Keratinocyte (primary cell): ENCODE results near the gene TVP23A. TPM values are rescaled to one million over a fixed set of nuclear protein-coding genes. Genes with fewer than 3 reads are reported as not detected.

Experiments
- DNase-seq: peaks from one replicate; pipeline ENCODE4 v3.0.0-alpha.2; 2011; ENCODE audit warnings: low read depth, missing footprints, low spot score
- FAIRE-seq: peaks from 2 replicates; lab custom pipeline; 2011; peaks lifted over from hg19 to GRCh38; lab: Jason Lieb, UNC
- H2AFZ ChIP-seq: 2 replicates; pipeline ENCODE4 v1.6.0; 2012; ENCODE audit warnings: low read length, control low read depth, inconsistent platforms; ENCODE audit not compliant: control insufficient read depth
- H3K27ac ChIP-seq: 2 replicates; pipeline ENCODE4 v1.5.1; 2011; ENCODE audit warnings: low read length; ENCODE audit not compliant: control insufficient read depth, insufficient read depth
- H3K27me3 ChIP-seq: 3 replicates; pipeline ENCODE4 v1.6.0; 2011; ENCODE audit warnings: low read length; ENCODE audit not compliant: control insufficient read depth, insufficient read depth; ENCODE audit errors: extremely low read depth
- H3K36me3 ChIP-seq, 2 experiments: 2 replicates in 1 of 2; 3 replicates in 1 of 2; pipeline ENCODE4 v1.5.1; 2011; ENCODE audit warnings: low read length in 2 of 2, mild to moderate bottlenecking in 1 of 2; ENCODE audit not compliant: control insufficient read depth in 2 of 2, insufficient read depth in 2 of 2; ENCODE audit errors: extremely low read depth in 1 of 2
- H3K4me1 ChIP-seq: 3 replicates; pipeline ENCODE4 v1.5.1; 2011; ENCODE audit warnings: low read length; ENCODE audit not compliant: control insufficient read depth, insufficient read depth; ENCODE audit errors: extremely low read depth
- H3K4me2 ChIP-seq: 3 replicates; pipeline ENCODE4 v1.6.0; 2011; ENCODE audit warnings: low read depth, low read length; ENCODE audit not compliant: control insufficient read depth, insufficient read depth; ENCODE audit errors: extremely low read depth
- H3K4me3 ChIP-seq, 3 experiments: fragments of 200-600 bp in 1 of 3; sonication (generic) in 1 of 3; 2 replicates in 2 of 3; 3 replicates in 1 of 3; pipeline ENCODE4 v1.5.1; 2011 to 2016; ENCODE audit warnings: low read length in 3 of 3, mild to moderate bottlenecking in 3 of 3, control low read depth in 2 of 3, inconsistent platforms in 1 of 3, low read depth in 1 of 3, mixed read lengths in 1 of 3, mixed run types in 1 of 3, moderate library complexity in 1 of 3; ENCODE audit not compliant: control insufficient read depth in 2 of 3, insufficient read depth in 2 of 3; ENCODE audit errors: extremely low read depth in 1 of 3
- H3K79me2 ChIP-seq: 2 replicates; pipeline ENCODE4 v1.6.0; 2012; ENCODE audit warnings: low read length; ENCODE audit not compliant: control insufficient read depth, insufficient read depth
- H3K9ac ChIP-seq: 3 replicates; pipeline ENCODE4 v1.6.0; 2011; ENCODE audit warnings: low read length; ENCODE audit not compliant: control insufficient read depth, insufficient read depth; ENCODE audit errors: extremely low read depth
- H3K9me1 ChIP-seq: 3 replicates; pipeline ENCODE4 v1.6.0; 2011; ENCODE audit warnings: low read length; ENCODE audit not compliant: control insufficient read depth, insufficient read depth; ENCODE audit errors: extremely low read depth
- H3K9me3 ChIP-seq: 2 replicates; pipeline ENCODE4 v1.5.1; 2012; ENCODE audit warnings: low read depth, low read length; ENCODE audit not compliant: control insufficient read depth
- H4K20me1 ChIP-seq: 3 replicates; pipeline ENCODE4 v1.6.0; 2011; ENCODE audit warnings: low read length; ENCODE audit not compliant: control insufficient read depth, insufficient read depth; ENCODE audit errors: extremely low read depth
- CTCF ChIP-seq, 3 experiments: IDR thresholded peaks in 1 of 3; conservative IDR thresholded peaks in 1 of 3; optimal IDR thresholded peaks in 1 of 3; 2 replicates in 2 of 3; 3 replicates in 1 of 3; pipeline versions ENCODE3 to v1.5.1; 2011; ENCODE audit warnings: low read length in 3 of 3, mild to moderate bottlenecking in 3 of 3, moderate library complexity in 2 of 3, control low read depth in 1 of 3, inconsistent platforms in 1 of 3; ENCODE audit not compliant: insufficient read depth in 2 of 3; ENCODE audit errors: extremely low read depth in 1 of 3
- EZH2 ChIP-seq: IDR thresholded peaks from one replicate; pipeline ENCODE4 v1.6.1; 2012; ENCODE audit warnings: inconsistent platforms, mild to moderate bottlenecking, low read length, moderate library complexity
- dilution Hi-C: fragments of 300-500 bp; cut with MboI; formaldehyde crosslinking; loops from one replicate; pipeline ENCODE4 v1.7.0; 2020; ENCODE audit warnings: low sequenced_read_pairs; ENCODE audit not compliant: extremely low pct_ligation_motif_present
- polyA plus RNA-seq, 5 experiments: library from polyadenylated mRNA; depleted of rRNA in 3 of 5; stranded (reverse) in 3 of 5; stranded (forward) in 1 of 5; unstranded in 1 of 5; fragments of >200 nt; gene quantifications; 1 replicate in 1 of 5; 2 replicates in 3 of 5; 3 replicates in 1 of 5; pipeline versions ENCODE4 v1.2.1 to v1.2.3, GENCODE V29; 2011 to 2012; ENCODE audit warnings: missing spikeins in 2 of 5, low read depth in 1 of 5, low replicate concordance in 1 of 5

The TVP23A gene
- polyA plus RNA-seq, 1 donor (not counting 4 experiments of a cell fraction or from before 2014, with no cell fraction given): not detected

- Histone ChIP-seq H3K9me3 (no peaks in the 10 kb centered on the region), H3K4me1 (no peaks in the 10 kb centered on the region), H3K4me2 (no peak overlapping the region), H3K36me3 (no peaks in the 10 kb centered on the region), H3K27me3 (peaks cover 15% of the 10 kb centered on the region), H4K20me1 (no peaks in the 10 kb centered on the region), H3K27ac (no peak overlapping the region), H3K9me1 (no peaks in the 10 kb centered on the region), H3K9ac (no peak overlapping the region), H3K4me3 (no peak overlapping the region), H3K79me2 (no peaks in the 10 kb centered on the region), H2AFZ (no peak overlapping the region)
- dilution Hi-C loops: no loop called here
- FAIRE-seq: no peak
- TF ChIP-seq EZH2 (no peak), CTCF (optimal IDR thresholded peaks at IDR 0.05 in 1 of 3, IDR thresholded peaks at IDR 0.05 in 1 of 3, conservative IDR thresholded peaks at IDR 0.05 in 1 of 3; ENCODE audit: extremely low read depth in 1 of 3, insufficient read depth in 2 of 3, low read length in 3 of 3) (no peak)
- no peak for DNase-seq
These were observed 22.1 kb upstream of the TVP23A start for GRCh38 chr16:10840703-10841102.

DNA sequence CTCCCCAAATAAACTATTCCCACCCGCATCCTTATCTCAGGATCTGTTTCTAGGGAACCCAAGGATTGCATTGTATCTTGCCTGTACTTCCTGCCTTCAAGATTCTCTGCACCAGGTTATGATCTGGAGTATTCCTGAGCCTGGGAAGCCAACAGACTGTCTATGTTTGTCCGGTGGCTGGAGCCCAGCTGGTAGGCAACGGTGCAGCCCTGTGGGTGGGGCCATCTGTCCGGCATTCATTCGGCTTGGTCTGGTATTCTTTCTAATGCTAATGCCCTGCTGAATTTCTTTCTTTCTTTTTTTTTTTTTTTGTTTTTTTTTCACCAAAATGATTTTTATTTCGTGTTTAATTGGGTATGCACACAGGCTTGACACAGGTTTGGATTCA lies 20.7 kb upstream of the TVP23A start:
- FAIRE-seq: no peak
- dilution Hi-C loops: no loop called here
- no peak overlapping the region for H2AFZ ChIP-seq
- no peaks in the 10 kb centered on the region for H3K79me2 ChIP-seq
- TF ChIP-seq CTCF (optimal IDR thresholded peaks at IDR 0.05 in 1 of 3, IDR thresholded peaks at IDR 0.05 in 1 of 3, conservative IDR thresholded peaks at IDR 0.05 in 1 of 3; ENCODE audit: extremely low read depth in 1 of 3, insufficient read depth in 2 of 3, low read length in 3 of 3) (no peak), EZH2 (no peak)
- H3K27me3 ChIP-seq: peaks cover 15% of the 10 kb centered on the region
- no peaks in the 10 kb centered on the region for H4K20me1 ChIP-seq
- DNase-seq: no peak
- H3K36me3 ChIP-seq: no peaks in the 10 kb centered on the region
- H3K9ac ChIP-seq: no peak overlapping the region
- no peak overlapping the region for H3K27ac ChIP-seq
- H3K4me2 ChIP-seq: no peak overlapping the region
- H3K9me3 ChIP-seq: no peaks in the 10 kb centered on the region
- no peaks in the 10 kb centered on the region for H3K4me1 ChIP-seq
- no peak overlapping the region for H3K4me3 ChIP-seq
- no peaks in the 10 kb centered on the region for H3K9me1 ChIP-seq
